Measurements from ENCODE around the gene KRTAP5-10.
"Not testable (repeated sequence)": the region's sequence is repeated elsewhere in the genome, so short reads cannot be mapped to it uniquely, and the experiment has no call there.

DNA sequence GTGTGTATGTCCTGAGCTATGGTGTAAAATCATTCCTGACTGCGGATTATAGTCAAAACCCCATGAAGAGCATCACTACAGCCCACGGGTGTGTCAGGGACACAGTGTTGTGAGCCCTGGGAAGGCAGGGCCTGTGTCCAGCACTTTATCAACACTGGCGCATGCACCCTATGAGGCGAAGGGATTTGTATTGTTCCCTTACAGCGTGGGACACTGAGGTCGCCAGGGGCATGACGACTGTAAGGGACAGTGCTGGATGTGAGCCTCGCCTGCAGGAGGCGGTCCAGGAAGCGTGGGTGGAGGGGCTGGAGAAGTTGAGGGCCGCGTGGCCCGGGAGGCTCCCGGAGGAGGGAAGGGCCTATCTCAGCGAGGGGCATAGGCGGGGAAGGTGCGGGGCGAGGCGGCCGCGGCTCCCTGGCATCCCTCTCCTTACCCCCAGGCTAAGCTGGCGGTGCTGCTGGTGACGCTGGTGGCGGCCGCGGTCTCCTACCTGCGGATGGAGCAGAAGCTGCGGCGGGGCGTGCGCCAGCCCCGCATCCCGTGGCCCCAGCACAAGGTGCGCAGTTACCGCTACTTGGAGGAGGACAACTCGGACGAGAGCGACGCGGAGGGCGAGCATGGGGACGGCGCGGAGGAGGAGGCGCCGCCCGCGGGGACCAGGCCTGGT is 41.6 kb downstream of the KRTAP5-10 start:
- TF ChIP-seq, protein P1, sequence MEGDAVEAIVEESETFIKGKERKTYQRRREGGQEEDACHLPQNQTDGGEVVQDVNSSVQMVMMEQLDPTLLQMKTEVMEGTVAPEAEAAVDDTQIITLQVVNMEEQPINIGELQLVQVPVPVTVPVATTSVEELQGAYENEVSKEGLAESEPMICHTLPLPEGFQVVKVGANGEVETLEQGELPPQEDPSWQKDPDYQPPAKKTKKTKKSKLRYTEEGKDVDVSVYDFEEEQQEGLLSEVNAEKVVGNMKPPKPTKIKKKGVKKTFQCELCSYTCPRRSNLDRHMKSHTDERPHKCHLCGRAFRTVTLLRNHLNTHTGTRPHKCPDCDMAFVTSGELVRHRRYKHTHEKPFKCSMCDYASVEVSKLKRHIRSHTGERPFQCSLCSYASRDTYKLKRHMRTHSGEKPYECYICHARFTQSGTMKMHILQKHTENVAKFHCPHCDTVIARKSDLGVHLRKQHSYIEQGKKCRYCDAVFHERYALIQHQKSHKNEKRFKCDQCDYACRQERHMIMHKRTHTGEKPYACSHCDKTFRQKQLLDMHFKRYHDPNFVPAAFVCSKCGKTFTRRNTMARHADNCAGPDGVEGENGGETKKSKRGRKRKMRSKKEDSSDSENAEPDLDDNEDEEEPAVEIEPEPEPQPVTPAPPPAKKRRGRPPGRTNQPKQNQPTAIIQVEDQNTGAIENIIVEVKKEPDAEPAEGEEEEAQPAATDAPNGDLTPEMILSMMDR (IDR thresholded peaks at IDR 0.05 in 2 of 3, conservative IDR thresholded peaks at IDR 0.05 in 1 of 3; ENCODE audit: borderline replicate concordance in 1 of 3, insufficient read depth in 1 of 3, low read depth in 2 of 3, low read length in 2 of 3), result not testable (repeated sequence)
- not testable (repeated sequence) for TF ChIP-seq POLR2A (IDR thresholded peaks at IDR 0.05; ENCODE audit: borderline replicate concordance, extremely low read depth, insufficient read depth, insufficient read length); POLR2AphosphoS5 (IDR thresholded peaks at IDR 0.05; ENCODE audit: low read depth, low read length); MAX (IDR thresholded peaks at IDR 0.05); EZH2 (IDR thresholded peaks at IDR 0.05); JUND (IDR thresholded peaks at IDR 0.05); SP1 (IDR thresholded peaks at IDR 0.05; ENCODE audit: low read depth); RAD21 (IDR thresholded peaks at IDR 0.05; ENCODE audit: low read depth); REST (IDR thresholded peaks at IDR 0.05; ENCODE audit: low read depth); ZBTB33 (IDR thresholded peaks at IDR 0.05; ENCODE audit: extremely low read depth, insufficient replicate concordance, low read length); SIN3A (IDR thresholded peaks at IDR 0.05; ENCODE audit: low read depth)
- TF ChIP-seq, protein P2, sequence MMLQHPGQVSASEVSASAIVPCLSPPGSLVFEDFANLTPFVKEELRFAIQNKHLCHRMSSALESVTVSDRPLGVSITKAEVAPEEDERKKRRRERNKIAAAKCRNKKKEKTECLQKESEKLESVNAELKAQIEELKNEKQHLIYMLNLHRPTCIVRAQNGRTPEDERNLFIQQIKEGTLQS (IDR thresholded peaks at IDR 0.05), result not testable (repeated sequence)

All from HCT116 (cell line).